Measurements from ENCODE around the gene PPP2R5C. TPM values are rescaled to one million over a fixed set of nuclear protein-coding genes. Genes with fewer than 3 reads are reported as not detected.

PPP2R5C gene
- total RNA-seq, 2 experiments from 2014 or later: 238 to 242 TPM

GRCh38 chr14:101875727-101876554, 114.4 kb downstream of the PPP2R5C start:
- POLR2A ChIA-PET: interaction anchor here (1.2 to 1.7 kb wide), 4 partner anchors 13 to 52 kb away, joined by 3 to 8 read pairs (median 4); no protein-coding TSS in a partner anchor
- intact Hi-C loops (cut with micrococcal nuclease): loop anchor here (5.0 kb wide), 2 partner anchors 54 to 114 kb away; partner anchors contain the start of gene PPP2R5C
- no peaks in the 10 kb centered on the region for H3K27me3 Mint-ChIP-seq
- H3K27ac Mint-ChIP-seq: peak overlapping the region; percentile 92
- H3K36me3 Mint-ChIP-seq (ENCODE audit: low read depth): peaks cover 30% of the 10 kb centered on the region
- ATAC-seq (no peak), DNase-seq (no peak)
- CTCF ChIA-PET: interaction anchor here (0.8 to 2.2 kb wide), 6 partner anchors 8 to 169 kb away, joined by 3 to 6 read pairs (median 6); no protein-coding TSS in a partner anchor
- peak overlapping the region; percentile 55 for H3K4me3 Mint-ChIP-seq
- H3K4me1 Mint-ChIP-seq (ENCODE audit: low read depth): peaks cover 86% of the 10 kb centered on the region
- no peaks in the 10 kb centered on the region for H3K9me3 Mint-ChIP-seq
- TF ChIP-seq CTCF (IDR thresholded peaks at IDR 0.05): no peak

DNA sequence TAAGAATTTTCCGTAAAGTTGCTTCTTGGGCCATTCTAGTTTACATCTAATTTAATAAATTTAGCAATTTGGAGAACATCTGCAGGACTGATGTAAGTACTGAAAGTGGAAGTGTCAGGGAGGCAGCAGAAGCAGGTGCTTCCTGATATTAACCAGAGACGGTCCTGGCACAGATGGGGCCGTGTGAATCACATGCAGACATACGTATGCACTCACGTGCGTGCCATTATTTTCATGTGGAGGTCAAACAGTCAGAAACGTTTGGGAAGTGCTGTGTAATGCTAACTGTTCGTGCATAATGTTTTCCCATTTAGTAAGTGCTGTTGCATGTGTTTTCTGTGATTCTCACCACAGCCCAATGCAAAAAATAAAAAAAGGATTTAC, 115.0 kb downstream of the PPP2R5C start:
- ATAC-seq (peak; percentile 69), DNase-seq (peak; percentile 90)
- Mint-ChIP-seq H3K4me1 (ENCODE audit: low read depth) (peaks cover 84% of the 10 kb centered on the region), H3K27ac (peak overlapping the region; percentile 92), H3K4me3 (peak overlapping the region; percentile 55), H3K36me3 (ENCODE audit: low read depth) (peaks cover 32% of the 10 kb centered on the region), H3K27me3 (no peaks in the 10 kb centered on the region), H3K9me3 (no peaks in the 10 kb centered on the region)
- intact Hi-C loops (cut with micrococcal nuclease): loop anchor here (5.0 kb wide), 2 partner anchors 54 to 114 kb away; partner anchors contain the start of gene PPP2R5C
- ChIA-PET CTCF (interaction anchor here (1.7 to 1.9 kb wide), 2 partner anchors 105 to 106 kb away, joined by 5 to 6 read pairs; no protein-coding TSS in a partner anchor), POLR2A (interaction anchor here (1.0 to 1.7 kb wide), 2 partner anchors 14 to 22 kb away, joined by 4 to 5 read pairs; no protein-coding TSS in a partner anchor)
- no peak for TF ChIP-seq CTCF (IDR thresholded peaks at IDR 0.05)

- H3K27me3 Mint-ChIP-seq: no peaks in the 10 kb centered on the region
- H3K27ac Mint-ChIP-seq: peak overlapping the region; percentile 92
- DNase-seq (no peak), ATAC-seq (no peak)
- H3K4me1 Mint-ChIP-seq (ENCODE audit: low read depth): peaks cover 79% of the 10 kb centered on the region
- no peaks in the 10 kb centered on the region for H3K9me3 Mint-ChIP-seq
- ChIA-PET POLR2A (interaction anchor here (0.8 to 4.3 kb wide), 5 partner anchors 53 to 171 kb away, joined by 3 to 53 read pairs (median 5); no protein-coding TSS in a partner anchor), CTCF (interaction anchor here (0.9 to 3.3 kb wide), 3 partner anchors 16 to 110 kb away, joined by 3 to 21 read pairs (median 4); no protein-coding TSS in a partner anchor)
- no peak overlapping the region for H3K4me3 Mint-ChIP-seq
- H3K36me3 Mint-ChIP-seq (ENCODE audit: low read depth): peaks cover 40% of the 10 kb centered on the region
- intact Hi-C loops (cut with micrococcal nuclease): loop anchor here (5.0 kb wide), 2 partner anchors 55 to 115 kb away; partner anchors contain the start of gene PPP2R5C
- no peak for TF ChIP-seq CTCF (IDR thresholded peaks at IDR 0.05)
These were observed 116.3 kb downstream of the PPP2R5C start for GRCh38 chr14:101877766-101878165.

DNA sequence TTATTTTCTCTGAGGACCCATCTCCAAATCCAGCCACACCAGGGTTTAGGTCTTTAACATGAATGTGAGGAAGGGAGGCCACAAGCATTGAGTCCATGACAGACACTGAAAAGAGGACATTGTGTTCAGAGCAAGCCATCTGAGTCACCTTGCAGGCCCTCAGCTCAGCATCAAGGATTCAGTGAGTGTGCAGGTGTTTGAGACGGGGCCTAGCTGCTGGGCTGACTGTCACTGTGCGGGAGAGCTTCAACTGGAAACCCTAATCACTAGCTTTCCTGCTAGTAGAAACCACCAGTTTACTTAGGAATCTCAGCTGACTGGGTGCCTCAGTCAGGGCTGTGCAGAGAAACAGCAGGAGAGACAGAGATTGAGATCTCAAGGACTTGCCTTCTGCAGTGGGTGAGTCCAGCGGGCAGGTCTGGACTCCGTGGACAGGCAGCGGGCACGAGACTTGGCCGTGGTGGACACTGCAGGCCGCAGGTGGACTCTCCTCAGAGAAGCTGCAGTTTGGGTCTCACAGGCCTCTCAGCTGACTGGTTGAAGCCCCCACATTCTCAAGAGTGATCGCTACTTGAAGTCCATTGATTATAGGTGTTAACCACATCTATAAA, 116.8 kb downstream of the PPP2R5C start:
- peak; percentile 43 for DNase-seq
- Mint-ChIP-seq H3K4me3 (no peak overlapping the region), H3K27ac (peak overlapping the region; percentile 92), H3K27me3 (no peaks in the 10 kb centered on the region), H3K9me3 (no peaks in the 10 kb centered on the region), H3K36me3 (ENCODE audit: low read depth) (peaks cover 42% of the 10 kb centered on the region), H3K4me1 (ENCODE audit: low read depth) (peaks cover 74% of the 10 kb centered on the region)
- intact Hi-C loops (cut with micrococcal nuclease): loop anchor here (5.0 kb wide), 2 partner anchors 56 to 116 kb away; partner anchors contain the start of gene PPP2R5C
- CTCF ChIA-PET: interaction anchor here (0.9 to 3.3 kb wide), 5 partner anchors 13 to 111 kb away, joined by 3 to 21 read pairs (median 4); no protein-coding TSS in a partner anchor
- TF ChIP-seq CTCF (IDR thresholded peaks at IDR 0.05): no peak
- peak; percentile 46 for ATAC-seq
- POLR2A ChIA-PET: interaction anchor here (0.9 to 4.3 kb wide), 7 partner anchors 12 to 171 kb away, joined by 3 to 53 read pairs (median 6); no protein-coding TSS in a partner anchor
